Dermis microvascular lymphatic vessel endothelial cell (primary cell): Measurements from ENCODE around the gene ZFAND3. TPM values are rescaled to one million over a fixed set of nuclear protein-coding genes. Genes with fewer than 3 reads are reported as not detected.
A peak's percentile ranks its signal among the peaks of the same experiment; 100 is the strongest.
"Not testable (repeated sequence)": the region's sequence is repeated elsewhere in the genome, so short reads cannot be mapped to it uniquely, and the experiment has no call there.

Experiments used
- DNase-seq, 2 donors: peaks; one replicate each; pipeline versions ENCODE4 v3.0.0 to v3.0.0-alpha.2; 2010; ENCODE audit warnings: low read depth in 2 of 2
- total RNA-seq: library from RNA; depleted of rRNA; stranded (reverse); fragments of >200 nt; gene quantifications from 2 replicates; pipeline ENCODE4 v1.2.1, GENCODE V29; 2014

Gene ZFAND3
- total RNA-seq, 1 donor from 2014 or later = 11.7 TPM

DNA sequence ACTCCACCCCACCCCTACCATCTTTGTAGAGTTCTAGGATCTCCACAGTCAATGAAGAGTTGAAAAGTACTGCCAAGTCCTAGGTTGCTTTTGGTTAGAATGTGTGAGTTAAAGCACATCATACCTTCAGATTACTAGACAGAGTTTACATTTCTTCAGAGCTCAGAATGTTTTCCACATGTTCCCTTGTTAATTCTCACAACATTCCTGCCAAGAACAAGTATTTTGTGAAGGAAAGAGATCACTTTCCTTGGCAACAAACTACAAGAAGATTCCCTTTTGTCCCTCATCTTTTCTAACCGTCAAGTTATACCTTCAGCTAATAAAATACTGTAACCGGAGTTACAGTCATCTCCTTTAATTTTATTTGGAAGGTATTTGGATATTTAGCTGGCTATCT is 266.8 kb downstream of the ZFAND3 start:
- no peak for DNase-seq

DNA sequence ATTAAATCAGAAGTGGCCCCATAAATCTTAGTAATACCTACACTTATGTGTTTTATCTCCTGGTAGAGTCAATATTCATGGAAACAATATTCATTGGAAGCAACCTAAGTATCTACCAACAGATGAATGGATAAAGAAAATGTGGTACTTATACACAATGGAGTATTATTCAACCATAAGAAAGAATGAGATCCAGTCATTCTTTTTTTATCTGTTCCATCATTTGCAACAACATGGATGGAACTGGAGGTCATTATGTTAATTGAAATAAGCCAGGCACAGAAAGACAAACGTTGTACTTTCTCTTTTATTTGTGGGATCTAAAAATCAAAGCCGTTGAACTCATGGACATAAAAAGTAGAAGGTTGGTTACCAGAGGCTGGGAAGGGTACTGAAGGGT is 268.5 kb downstream of the ZFAND3 start:
- no peak for DNase-seq

DNA sequence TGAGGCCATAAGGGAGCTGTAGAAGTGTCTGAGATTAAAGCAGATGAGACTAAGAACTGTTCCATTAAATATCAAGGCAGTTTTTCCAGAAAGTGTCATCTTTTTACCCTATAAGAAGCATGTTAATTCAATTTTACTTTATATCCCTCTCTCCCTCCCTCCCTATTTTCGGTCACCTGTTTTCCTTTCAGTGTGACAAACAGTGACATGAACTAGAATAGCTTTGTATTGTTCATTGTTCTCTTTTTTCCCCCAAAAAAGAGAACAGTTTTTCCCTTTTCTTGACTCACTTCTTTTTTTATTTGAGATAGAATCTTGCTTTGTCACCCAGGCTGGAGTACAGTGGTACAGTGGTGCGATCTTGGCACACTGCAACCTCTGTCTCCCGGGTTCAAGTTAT is 269.3 kb downstream of the ZFAND3 start:
- DNase-seq = no peak

DNA sequence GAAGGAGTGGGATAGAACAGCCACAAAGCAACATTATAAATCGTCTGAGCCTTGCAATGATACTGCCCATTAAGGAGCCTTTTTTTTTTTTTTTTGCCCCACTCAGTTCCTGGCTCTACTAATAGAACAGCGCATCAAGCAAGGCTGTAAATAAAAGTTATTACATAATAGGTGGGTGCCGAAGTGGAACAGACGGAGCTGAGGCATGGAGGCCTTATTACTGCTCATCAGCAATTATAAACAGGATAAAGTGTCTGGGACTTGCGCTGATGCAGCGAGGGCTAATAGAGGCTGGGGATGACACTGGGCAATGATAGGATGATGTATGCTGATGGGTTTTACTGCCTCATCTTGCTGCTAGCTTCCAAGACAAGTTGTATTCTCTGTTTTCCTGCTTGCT is 272.1 kb downstream of the ZFAND3 start:
- no peak for DNase-seq

DNA sequence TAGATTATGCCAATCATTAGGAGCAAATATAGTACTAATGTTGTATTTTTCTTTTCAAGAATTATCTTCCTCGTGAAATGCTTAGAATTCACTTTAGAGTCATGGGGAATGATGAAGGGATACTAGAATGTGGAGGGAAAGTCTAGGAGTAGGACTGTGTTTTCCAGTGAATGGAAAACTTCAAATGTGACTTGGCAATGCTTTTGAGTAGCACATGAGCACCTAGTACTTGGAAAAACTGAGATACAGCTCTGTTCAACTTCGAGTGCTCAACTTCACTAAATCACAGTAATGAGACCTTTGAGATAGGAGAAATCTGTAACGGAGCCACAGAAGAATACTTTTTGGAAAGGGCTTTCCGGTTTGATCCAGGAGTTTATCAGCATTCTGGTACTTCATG is 272.9 kb downstream of the ZFAND3 start:
- DNase-seq = no peak

DNA sequence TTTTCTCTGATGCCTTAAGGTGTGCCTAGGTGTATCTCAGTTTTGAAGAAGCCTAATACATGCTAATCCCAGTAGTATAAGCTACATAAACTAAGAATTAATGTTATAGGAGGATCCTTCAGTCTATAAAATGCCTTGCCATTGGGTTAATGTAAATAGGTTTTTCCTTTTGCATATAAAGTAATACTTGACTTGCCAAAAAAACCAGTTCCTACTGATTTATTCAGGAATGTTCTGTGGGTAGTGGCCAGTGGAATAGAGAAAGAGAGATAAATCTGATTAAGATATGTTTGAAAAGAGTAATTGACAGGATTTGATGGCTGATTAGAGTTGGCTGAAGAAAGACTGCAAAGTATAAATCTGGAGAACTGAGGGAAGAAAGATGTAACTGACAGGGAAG is 273.4 kb downstream of the ZFAND3 start:
- DNase-seq = no peak

DNA sequence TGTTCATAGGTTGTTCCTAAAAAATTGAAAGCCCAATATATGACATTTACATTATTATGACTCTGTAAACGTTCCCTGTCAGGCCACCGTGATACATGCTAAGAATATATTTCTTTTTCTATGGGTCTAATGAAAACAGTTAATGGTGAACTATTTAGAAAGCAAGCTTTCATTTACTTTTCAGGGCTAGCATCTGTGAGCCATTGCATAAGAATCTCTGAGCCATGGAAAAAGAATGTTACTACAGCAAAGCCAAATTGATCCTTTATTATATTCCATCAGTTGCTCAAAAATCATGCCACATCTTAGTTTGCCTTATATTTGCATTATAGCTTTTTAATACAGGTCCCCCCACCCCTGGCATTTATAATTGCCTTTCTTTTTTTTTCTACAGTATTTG is 275.5 kb downstream of the ZFAND3 start:
- no peak for DNase-seq

DNA sequence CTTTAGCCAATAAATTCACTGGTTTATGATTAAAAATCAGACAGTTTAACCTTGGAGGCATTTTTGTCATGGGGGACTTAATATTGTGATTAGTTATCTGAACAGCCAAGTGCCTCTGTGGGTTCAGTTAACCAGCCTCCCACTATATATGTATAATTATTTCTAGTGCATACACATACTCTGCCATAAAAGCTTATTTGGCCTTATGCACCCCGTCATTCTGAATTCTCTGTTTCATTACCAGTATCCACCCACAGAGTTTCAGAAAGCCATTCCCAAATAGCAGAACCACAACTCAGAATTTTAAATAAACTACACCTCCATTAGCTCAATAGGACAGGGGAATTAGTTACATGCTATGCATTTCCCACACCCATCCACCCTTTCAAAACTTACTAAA is 279.7 kb downstream of the ZFAND3 start:
- DNase-seq = no peak

DNA sequence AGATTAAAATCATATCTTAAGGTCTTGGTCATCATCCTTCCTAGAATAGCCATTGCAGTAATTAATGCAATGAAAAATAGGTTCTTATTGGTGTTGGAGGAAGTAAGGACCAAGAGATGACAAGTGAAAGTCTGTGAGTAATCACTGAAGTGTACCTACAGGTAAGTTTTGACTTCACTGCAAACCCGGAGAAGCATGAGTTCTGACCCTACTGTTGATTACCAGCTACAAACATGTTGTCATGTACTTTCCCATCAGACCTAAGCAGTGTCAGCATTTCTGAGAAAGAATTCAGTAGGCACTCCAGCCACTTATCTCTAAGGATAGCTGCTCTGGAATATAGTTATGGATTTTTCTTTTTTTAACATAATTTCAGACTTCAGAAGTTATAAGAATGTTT is 280.9 kb downstream of the ZFAND3 start:
- no peak for DNase-seq

DNA sequence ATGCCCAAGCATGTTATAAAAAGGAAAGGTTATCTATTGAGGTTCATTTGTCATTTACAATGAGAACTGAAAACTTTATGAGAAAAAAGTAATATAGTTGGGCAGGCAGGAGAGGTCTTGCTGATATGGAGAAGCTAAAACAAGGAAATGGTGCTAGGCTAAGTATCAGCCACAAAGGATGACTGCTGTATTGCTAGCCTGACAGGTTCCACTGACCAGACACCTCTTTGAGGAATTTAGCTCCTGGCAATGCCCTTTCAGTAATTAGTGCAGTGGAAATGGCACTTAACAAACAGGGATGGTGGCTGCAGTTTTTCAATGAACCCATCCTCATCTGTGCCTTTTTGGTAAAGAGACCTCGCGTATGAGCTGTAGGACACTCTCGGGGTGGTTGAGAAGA is 284.4 kb downstream of the ZFAND3 start:
- DNase-seq = no peak

DNA sequence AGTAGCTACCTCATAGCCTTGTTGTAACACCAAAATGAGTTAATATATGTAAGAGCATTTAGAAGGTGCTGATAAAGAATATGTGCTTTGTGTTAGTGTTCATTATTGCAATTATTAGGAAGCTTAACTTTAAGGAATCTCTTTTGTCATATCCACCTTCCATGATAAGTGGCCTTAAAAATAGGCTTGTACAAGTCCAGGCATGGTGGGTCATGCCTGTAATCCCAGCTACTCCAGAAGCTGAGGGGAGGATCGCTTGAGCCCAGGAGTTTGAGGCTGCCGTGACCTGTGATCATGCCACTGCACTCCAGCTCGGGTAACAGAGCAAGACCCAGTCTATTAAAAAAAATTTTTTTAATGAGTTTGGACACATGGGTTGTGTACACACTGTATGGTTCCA is 285.5 kb downstream of the ZFAND3 start:
- DNase-seq = no peak

DNA sequence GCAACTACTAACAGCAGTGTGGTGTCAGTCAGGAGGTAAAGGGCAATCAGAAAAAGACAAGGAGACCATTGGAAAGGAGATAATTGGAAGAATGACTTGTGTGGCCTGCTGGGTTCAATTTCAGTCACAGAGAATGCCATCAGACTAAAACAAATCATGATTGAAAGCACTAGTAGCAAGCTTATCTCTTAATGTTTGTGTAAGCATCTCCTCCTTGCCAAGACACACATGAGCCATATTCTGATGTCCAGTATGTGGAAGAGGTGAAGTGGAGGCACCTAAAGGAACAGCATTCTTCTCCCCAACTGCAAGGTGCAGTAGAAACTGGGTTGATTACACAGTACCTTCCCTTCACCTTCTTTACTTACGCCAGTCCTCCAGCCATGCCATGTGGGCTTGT is 287.5 kb downstream of the ZFAND3 start:
- no peak for DNase-seq

DNA sequence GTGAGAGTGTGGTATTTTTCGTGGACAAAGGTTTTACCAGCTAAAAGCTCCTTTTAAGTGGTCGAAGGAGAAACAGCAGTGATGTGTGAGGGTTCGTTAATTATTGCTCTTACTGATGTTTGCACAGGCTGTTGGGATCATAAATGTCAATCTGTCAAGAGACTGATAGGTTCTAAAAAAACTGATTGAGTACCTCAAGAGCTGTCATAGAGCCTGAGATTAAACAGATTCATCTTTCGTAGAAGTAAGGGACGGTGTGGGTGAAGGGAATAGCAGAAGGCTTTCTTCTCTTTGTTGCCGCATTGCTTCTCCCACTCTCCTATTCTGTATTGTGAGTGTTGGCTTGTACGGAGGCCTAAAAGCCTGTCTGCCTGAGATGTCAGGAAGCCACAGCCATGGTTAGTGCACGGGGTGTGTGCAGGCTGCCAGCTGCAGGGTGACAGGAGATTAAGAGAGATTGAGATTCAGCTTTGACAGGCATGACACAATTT is 291.0 kb downstream of the ZFAND3 start:
- DNase-seq = no peak

DNA sequence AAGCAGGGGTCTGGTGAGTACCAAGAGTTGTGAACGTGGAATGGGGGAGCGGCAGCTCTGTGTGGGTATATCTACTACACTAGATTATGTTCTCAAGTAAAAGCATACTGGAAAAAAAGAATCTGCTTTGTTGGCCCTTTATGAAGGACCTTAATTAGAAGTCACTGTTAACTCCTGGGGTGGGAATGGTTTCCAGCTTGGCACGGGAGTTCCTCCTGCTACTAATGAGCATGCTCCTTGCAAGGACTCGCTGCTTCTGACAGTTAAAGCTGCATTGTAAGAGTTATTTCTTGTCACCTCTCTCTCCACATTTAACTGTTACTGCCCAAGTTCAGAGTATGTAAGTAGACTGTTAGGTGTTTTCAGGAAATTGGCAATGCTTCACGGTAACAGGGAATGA is 292.7 kb downstream of the ZFAND3 start:
- no peak for DNase-seq

DNA sequence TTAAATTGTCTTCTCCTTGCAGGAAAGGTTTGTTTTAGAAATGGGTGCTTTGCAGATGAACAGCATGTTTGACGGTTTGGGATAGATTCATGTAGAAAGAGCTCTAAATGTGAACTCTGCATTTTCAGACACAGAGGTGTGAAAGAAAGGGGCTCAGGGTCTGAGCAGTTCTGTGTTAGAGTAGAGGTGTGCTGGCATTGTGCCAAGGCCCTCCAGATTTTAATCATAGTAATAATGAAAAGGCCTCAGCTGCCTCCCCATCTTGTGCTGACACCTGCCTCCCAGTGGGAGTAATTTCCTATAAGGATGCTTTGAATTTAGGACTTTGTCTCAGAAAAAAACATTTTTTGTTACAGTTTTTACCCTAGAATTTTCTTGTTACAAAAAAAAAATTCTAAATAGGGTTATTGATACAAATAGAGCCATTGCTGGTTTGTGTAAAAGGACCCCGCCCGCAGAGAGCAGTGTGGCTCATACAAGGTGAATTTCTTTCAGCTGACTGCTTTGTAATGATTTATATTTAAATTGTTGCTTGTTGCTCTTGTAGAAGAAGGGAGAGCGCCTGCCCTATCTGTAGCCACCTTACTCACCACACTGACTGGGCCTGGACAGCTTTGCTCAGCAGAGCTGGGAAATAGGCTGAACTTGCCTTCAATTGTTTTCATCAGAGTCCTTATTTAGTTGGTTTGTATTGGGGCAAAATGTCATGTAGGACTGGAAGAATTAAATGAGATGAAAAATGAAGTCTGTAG is 294.5 kb downstream of the ZFAND3 start:
- no peak for DNase-seq

DNA sequence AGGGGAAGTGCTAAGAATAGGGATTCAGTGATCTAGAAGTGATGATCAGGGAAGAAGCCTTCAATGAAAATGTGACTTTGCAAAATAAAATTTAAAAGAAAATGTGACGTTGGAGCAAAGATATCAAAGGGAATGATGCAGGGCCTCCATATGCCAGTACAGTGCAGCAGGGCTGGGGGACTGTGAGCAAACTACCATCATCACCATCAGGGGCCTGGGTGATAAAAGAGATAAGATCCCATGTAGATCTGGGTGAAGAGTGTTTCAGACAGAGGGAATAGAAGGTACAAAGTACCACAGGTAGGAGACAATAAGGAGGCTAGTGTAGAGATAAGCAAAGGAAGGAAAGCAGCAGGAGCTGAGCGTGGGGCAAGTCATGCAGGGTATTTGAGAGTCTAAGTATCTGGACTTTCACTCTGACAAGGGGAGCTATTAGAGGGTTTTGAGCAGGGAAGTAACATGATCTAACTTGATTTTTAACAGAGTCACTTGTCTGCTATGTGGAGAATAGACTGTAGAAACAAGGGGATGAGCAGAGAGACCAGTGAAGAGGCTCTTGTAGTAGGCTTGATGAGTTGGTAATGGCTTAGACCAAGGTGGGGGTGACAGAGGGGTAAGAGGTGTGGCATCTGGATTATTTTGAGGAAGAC is 295.6 kb downstream of the ZFAND3 start:
- no peak for DNase-seq

DNA sequence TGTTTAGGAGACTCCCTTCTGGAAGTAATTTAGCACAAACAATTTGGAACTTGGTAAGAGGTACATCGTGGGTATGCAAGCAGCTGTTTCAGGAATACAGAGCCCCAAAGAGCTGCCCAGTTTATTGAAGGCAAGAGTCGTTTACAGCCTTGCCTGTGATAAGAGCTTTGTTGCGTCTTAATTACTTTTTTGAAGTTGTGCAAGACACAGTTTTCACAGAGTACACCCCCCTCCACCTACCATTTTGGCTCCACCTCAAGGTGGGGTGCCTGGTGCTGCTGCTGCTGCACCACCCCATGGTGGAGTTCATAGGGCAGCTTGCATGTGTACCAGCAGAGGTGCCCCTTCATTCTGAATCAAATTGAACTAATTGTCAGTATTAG is 296.1 kb downstream of the ZFAND3 start:
- DNase-seq = no peak

DNA sequence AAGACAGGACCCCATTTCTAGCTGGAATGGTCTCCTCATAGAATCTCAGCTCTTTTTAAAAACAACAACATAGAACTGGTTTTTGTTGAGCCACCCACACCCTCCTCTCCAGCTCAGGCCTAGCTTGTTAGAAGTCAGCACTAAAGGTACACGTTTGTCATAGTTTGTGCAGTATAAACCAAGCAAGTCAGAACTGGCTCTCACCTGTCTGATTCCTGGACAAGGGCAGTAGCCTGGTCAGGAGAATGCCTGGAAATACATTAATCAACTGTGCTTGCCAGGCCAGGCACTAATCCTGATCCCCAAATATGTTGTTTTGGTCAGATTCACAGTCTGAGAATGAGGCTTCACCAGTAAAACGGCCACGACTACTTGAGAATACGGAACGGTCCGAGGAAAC is 296.7 kb downstream of the ZFAND3 start:
- no peak for DNase-seq

DNA sequence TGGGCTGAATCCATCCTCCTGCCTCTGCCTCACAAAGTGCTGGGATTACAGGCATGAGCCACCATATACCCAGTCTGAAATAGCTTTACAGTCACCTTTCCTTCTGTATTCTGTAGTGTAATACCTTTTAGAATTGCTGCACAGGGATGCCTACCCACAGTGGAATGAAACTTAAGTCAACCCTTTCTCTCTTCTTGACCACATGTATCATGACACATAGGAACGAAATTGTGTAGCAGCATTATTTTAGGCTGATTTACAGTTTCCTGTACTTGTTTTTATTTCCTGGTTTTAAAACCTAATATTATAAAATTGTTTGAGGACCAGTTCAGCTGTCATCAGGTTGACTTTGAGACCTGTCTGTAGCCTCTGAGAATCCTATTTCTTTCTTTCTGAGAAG is 297.8 kb downstream of the ZFAND3 start:
- DNase-seq = peak; percentile 26 to 63

DNA sequence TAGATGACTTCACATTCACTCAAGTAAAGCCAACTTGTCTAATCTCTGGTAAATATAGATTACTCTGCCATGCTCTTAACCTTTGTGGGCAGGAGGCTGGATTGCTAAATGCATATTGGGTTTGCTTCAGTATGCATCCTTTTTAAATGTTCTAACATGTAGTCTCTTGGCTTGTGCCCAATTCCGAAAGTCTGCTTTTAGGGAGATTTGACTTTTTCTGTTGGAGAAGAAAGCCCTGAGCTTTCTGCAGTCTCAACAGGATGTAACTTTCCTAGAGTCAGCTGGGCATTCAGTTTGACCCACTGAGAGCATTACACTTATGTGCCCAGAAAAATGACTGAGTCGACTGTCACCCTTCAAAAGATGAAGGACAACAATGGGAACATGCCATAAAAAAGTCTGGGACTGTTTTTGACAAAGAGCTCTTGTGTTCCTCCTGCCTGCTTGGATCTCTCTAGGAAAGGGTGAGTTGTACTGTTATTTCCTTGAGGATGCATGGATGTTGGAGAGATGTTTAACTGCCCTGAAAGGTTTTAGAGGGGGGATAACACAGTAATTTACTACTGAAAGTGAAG is 299.4 kb downstream of the ZFAND3 start:
- no peak for DNase-seq

DNA sequence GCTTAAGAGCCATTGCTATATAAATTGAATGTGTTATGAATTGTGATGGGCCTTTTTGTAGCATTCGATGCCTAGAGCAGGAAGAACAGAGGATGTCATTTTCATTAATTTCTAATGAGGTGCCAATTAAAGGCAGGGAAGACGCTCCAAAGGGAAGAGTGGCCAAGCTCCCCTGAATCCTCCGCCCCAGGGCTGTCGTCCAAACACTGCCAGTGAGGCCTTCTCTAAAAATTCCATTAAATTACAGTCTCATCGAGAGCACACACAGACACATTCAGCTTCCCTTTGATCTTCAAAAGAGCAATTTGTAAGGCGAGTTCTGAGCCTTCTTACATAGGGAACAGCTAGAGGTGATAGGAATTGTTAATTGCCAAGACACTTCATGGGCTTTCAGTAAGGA is 300.0 kb downstream of the ZFAND3 start:
- DNase-seq = no peak

DNA sequence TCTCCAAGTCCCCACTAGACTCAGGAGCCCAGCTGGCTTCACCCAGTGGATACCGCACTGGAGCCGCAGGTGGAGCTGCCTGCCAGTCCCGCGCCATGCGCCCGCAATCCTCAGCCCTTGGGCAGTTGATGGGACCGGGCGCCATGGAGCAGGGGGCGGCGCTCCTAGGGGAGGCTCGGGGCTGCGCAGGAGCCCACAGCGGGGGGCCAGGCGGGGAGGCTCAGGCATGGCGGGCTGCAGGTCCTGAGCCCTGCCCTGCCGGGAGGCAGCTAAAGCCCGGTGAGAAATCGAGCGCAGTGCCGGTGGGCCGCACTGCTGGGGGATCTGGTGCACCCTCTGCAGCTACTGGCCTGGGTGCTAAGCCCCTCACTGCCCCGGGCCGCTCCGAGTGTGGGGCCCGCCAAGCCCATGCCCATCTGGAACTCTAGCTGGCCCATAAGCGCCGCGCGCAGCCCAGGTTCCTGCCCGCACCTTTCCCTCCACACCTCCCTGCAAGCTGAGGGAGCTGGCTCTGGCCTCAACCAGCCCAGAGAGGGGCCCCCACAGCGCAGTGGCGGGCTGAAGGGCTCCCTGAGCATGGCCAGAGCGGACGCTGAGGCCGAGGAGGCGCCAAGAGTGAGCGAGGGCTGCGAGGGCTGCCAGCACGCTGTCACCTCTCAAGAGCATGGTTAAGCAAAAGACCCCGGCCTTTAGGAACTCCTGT is 304.8 kb downstream of the ZFAND3 start:
- DNase-seq = not testable (repeated sequence)
